CMK (cell line): ENCODE measurements around the gene LAMP5.

Source experiments
- DNase-seq: peaks from one replicate; pipeline ENCODE4 v3.0.0-alpha.2; 2010; ENCODE audit warnings: low read depth

LAMP5 gene

GRCh38 chr20:9500121-9500520, 14.3 kb upstream of the LAMP5 start:
- DNase-seq, result no peak

DNA sequence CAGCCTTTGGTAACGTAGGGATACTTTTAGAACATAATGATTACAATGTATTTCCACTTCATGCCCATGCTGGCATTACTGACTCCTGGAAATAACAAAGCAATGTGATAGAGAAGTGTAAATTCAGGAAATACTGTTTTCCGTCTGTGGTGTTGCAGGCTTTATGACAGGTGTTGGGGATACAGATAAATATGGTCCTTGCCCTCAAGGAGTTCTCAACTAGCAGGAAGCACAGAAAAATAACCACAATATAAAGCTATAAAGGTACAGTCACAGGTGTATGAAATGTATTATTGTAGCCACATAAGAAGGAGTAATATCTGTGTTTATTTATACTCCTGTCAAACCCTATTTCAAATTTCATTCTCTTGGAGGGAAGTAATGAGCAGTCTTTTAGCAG, 12.9 kb upstream of the LAMP5 start:
- no peak for DNase-seq

DNA sequence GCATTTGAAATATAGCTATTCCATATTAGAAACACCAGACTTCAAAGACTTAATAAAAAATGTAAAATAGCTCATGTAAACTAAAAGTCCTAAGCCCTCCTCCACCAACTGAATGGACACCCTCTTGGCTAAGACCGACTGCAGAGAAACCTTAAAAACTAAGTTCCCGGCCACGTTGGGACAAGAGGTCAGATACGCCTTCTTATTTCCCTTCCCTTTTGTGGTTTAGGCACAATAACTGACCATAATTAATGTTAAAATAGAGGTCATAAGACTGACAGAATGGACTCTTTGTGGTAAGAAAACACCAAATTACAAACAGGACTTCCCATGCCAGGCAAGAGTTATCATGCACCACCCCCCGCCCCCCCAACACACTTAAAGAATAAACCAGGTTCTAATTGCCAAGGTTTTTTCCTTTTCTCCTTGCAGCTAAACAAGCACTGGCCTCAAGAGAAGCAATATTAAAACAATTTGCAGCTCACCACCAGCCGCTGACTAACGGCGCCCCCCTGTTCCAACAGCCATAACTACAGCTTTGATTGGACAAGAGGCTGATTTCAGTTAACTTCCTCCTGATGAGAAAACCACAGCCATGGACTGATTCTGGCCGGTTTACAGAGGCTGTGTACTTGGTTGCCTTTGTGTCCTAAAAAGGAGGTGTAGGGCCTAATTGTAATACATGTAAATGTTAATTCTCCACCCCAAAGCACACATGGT, 10.7 kb upstream of the LAMP5 start:
- DNase-seq, result no peak

DNA sequence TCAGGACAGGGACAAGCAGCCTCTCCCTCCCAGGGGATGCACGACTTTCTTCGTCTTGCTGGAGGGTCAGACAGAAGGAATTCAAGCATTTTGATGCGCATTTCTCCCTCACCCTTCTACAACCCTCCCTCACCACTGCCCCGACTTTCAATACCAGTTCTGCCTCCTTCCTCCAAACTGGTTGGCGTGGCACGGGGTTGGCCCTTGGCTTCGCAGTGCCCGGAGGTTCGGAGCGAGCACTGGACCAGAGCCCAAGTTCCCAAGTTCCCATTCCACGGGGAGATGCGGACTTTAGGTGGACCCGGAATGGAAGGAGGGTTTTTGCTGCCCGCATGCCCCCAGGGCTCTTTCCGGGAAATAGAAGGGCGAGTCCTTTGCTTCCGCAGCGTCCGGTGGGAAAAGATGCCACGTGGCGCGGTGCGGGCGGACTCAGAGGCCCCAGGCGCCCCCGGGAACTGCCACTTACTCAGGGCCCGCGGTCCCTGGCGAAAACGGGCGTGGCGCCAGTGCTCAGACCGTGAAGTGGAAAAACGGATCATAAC, 8.0 kb upstream of the LAMP5 start:
- DNase-seq, result no peak

DNA sequence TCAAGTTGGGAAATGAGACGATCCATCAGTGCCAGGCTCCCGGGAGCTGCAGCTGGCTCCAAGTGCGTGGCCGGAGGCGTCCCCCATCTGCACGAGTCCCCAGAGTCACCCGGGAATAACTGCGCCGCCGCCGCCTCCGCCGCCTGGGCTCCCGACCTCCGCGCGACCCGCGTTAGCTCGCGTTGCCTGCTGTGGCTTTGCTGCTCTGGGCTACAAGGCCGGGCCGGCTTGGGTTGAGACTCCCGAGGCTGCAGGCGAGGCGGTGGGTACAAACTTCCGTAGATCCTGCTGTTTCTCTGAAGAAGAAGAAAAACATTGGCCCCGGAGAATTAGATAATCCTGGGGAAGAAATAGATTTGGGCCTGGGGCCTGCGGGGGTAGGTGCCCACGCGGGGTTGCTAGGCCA, 7.4 kb upstream of the LAMP5 start:
- DNase-seq, result no peak

GRCh38 chr20:9507544-9508239, 6.7 kb upstream of the LAMP5 start:
- no peak for DNase-seq

DNA sequence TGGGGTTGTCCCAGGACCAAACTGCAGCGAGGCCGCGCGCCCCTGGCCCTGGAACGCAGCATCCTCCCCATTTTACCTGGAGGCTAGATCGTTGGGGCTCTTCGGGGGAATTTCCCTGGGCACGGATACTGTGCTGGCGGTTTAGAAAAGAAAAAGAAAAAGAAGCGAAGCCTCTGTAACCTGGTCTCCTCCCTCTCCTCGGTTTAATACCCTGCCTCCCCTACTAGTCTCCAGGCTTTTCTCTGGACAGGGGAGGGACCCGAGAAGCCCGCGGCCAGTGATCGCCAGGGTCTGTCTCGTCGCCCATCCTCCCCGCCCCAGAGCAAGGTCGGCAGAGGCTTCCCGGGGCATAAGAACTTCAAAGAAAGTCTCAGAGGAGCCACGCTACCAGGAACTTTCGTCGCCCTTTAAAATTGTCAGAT, 6.1 kb upstream of the LAMP5 start:
- no peak for DNase-seq

GRCh38 chr20:9508696-9509178, 5.7 kb upstream of the LAMP5 start:
- no peak for DNase-seq

- no peak for DNase-seq
Measured at GRCh38 chr20:9509246-9509645, 5.1 kb upstream of the LAMP5 start.

GRCh38 chr20:9510911-9511310, 3.5 kb upstream of the LAMP5 start:
- DNase-seq, result no peak

GRCh38 chr20:9514072-9514460, 324 bp upstream of the LAMP5 start:
- DNase-seq, result no peak

- DNase-seq, result no peak
Measured at GRCh38 chr20:9515214-9515585, 810 bp downstream of the LAMP5 start.

- no peak for DNase-seq
Measured at GRCh38 chr20:9515741-9516233, 1.4 kb downstream of the LAMP5 start.

- no peak for DNase-seq
Measured at GRCh38 chr20:9516234-9516871, 2.0 kb downstream of the LAMP5 start.

DNA sequence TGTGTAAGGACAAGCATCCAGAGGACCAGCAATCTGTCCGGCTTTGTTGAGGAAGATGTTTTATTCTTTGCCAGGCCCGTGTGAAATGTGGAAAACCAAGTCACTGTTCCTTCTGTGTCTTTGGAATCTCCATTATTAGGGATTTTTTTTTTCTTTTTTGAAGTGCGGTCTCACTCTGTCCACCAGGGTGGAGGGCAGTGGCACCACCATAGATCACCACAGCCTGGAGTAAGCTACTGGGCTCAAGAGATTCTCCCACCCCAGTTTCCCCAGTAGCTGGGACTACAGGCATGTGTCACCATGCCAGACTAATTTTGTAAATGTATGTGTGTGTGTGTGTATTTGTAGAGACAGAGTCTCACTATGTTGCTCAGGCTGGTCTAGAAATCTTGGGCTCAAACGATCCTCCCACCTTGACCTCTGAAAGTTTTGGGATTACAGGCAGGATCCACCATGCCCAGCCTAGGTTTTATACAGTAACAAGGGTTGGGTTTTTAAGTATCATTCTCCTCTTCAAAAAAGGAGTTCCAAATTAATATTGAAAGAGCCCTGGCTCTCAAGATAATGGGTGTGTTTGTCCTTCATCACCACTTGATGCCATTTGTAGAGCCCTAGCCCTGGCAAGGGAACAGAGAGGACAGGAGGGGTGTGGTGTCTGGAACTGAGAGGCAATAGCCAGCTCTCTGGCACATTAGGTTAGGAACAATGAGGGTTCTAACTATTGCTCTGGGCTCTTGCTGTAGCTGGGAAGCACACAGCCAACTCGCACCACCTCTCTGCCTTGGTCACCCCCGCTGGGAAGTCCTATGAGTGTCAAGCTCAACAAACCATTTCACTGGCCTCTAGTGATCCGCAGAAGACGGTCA, 3.1 kb downstream of the LAMP5 start:
- no peak for DNase-seq

DNA sequence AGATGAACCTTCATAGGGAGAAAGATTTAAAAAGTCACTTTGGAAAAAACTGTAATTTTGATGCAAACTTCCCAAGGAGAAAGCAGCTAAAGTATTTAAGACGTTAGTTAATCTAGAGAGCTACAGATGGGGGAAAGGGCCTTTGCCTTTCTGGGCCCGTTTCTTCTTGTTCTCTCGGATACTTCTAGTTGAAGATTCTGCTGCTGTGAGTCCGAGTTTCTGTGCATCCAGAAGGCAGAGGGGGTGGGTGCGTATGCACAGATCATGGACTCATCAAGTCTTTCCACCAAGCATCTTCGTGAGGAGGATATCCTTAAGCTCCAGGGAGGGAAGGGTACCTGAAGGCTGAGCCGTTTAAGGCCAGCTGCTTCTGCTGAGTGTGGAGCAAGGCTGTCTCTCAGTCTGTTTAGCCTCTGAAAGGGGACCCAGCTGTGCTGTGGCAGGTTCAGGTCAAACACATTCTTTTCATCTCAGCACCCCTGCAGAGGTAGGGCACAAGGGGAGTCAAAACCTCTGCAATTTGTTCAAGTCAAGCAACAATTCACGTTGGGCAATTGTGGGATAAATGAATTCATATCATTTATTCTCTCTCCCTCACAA, 4.3 kb downstream of the LAMP5 start:
- DNase-seq, result no peak

DNA sequence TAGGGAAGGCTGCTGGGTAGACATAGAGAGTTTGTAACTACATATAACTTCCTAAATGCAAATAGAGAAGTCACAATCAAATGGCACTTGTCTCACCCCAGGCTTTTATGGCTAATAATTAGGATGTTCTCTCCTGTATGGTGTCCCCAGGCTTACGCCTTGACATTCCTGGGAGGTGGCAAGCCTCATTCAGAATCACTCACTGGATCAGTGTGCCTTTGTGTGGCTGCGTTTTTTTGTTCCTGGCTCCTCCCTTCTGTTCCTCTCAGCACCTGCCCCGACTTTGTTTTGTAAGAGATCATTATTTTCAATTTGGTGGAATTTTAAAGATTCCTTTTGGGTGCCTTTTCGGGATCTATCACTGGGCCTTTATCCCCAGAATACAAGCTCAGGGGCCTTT, 5.7 kb downstream of the LAMP5 start:
- no peak for DNase-seq

- no peak for DNase-seq
Measured at GRCh38 chr20:9523636-9524035, 9.2 kb downstream of the LAMP5 start.

GRCh38 chr20:9531581-9531980, 17.2 kb downstream of the LAMP5 start:
- DNase-seq, result no peak

DNA sequence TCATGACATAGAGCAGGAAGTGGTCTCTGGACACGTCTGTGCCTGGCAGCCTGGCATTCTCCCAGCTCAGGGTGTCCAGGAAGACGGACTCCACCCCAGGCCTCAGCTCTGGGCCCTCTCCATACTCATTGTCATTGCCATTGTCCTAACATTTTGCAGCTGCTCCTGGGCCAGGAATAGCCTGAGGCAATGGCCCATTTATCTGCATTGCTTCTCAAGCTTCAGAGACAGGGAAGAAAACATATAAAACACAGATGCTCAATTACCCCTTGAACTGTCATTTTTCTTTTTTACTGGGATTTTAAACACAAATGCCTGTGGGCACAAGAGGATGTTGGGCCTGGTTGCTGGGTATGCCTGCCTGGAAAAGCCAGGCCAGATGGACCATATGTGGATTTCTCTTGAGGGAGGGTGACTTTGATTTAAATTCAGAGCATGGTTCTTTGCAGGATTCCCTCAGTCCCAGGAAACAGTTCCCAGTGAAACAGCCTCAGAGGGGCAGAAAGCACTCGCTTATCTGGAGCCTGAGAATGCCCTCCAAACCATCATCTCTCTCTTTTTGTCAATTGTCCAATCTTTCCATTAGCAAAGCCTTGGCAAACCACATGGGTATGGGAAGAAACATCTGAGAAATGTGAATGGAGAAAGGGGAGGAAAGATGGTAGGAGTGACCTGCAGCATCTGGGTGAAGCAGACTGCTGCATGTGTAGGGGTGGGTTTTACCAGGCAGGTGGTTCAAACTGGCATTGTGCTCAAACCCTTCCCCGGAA, 17.9 kb downstream of the LAMP5 start:
- no peak for DNase-seq

GRCh38 chr20:9534025-9534424, 19.6 kb downstream of the LAMP5 start:
- no peak for DNase-seq
